Fibroblast of skin of abdomen (primary cell): ENCODE results near the gene ALK.

Experiments used
- DNase-seq: peaks from one replicate; pipeline ENCODE4 v3.0.0-alpha.2; 2013

The ALK gene

DNA sequence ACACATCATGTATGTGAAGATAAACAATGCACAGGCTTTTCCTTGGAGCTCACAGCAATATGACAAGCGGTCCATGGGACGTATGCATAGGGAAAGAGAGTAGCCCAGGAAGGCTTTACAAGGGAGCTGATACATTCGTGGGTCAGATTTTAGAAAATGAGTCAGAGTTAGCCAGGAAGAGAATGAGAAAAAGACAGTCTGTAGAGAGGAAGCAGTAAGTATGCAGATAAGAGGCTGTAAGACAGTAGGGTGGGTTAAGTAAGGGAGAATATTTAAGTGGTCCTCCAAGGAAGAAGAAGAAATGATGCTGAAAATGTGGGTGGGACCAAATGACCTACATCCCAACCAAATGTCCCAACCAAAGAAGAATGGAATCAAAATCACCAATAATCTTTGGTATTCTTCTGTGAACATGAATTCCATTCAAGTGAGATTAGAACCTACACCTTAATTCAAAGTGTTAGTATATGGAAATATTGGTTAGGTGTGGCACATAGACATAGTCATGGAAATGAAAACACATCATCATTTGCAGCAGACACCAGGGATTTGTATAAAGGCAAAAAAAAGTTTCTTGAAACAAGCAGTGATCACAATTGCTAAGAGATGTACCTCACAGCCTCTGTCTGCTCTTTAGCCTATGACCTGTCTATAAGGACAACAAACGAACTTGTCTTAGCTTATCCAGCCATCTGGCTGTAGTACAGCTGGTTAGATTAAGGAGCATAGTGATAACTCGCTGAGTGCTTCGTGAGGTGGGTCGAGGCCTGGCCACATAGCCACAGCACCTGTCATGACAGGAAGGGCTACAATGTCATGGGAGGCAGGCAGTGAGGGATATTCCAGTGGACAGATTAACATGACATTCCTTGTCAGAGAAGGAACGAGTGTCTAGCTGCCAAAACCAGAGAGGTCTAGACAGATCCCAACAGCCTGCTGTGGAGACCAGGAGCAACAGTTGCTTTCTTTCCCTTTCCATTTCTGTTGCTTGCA lies 133.6 kb downstream of the ALK start:
- DNase-seq = no peak

DNA sequence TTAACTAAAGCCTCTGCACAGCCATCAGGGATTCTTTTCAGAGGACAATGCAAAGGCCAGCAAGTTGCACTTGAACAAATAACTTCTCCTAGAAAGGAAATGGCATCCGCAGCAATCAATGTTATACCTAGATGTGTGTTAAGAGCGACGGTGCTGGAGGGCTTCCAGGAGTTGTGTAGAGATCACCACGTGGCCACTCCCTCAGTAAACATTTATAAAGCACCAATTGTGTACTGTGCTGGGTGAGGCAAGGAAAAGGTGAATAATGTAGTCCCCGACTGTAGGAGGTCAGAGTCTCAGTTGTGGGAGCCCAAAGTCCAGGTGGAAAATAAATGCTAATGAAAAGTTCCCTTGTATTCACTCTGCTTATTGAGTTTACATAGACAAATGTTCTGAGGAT lies 135.0 kb downstream of the ALK start:
- DNase-seq = no peak

DNA sequence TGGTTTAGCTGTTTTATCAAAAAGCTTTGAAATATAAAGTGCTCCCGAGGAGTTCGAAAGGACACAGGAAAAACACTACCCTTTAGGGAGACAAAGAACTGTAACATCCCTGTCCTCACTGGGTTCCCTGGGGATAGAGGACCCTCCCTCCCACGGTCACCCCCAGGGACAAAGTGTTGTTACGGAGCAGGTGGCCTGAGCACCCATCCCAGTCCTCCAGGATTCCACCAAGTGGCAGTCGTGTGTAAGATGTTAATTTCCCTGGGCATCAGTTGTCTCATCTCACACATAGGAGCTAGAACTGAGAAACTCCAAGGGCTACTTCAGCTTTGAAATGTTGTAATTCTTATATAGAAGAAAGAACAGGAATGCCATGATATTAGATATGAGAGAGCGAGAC lies 137.7 kb downstream of the ALK start:
- DNase-seq = no peak

DNA sequence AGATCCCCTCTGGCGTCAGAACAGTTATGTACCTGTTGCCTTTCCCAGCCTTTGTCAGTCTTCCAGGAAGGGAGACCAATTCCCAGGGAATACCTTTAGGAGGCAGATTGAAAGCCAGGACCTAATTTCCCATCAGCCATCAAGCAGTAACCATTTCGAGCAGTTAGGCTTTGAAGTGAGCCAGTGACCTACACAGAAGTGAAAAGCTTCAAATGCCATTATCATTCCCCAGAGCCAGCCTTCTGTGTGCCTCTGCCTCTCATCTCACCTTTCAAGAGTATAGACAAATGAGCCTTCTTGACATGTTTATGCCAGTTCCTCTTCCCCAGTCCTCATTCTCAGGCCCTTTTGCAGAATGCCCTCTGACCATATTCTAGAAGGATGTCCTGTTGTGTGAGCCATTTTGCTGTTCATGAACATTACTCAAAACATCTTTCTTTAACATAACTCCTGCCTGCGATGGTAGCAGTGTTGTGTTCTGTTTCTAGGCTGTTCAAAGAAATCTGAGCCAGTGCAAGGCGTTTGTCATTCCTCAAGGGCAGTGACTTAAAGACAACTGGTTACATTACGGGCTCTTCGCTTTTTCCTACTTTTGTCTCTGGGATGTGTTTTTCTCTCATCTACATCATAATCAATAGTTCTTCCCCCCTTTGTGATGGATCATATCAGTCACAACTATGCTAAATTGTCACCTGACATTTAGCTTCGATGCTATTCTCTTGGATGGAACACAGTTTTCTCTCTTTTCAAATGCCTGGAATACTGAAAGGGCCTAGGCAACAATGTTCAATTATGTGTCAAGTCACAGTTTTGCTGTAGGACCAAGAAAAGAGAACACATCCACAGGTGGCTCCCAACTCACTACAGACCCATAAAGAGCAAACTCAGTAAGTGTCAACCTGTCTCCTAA lies 138.6 kb downstream of the ALK start:
- no peak for DNase-seq

DNA sequence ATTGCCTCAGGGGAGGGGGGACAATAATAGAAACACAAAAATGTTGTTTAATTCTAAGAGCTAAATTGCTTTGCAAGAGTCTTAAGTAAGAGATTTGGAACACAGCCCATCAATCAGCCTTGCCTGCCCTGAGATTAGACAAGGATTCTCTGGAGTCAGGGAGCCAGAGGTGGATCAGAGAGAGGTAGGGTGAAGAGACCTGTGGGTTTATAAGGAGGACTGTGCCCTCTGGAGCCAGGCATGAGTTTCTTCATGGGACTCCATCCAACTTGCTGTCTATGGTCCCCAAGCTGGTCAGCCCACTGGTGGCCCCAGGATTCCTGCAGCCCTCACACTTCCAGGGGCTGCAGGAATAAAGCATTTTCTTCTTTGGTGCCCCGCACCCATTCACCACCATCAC lies 139.3 kb downstream of the ALK start:
- no peak for DNase-seq

DNA sequence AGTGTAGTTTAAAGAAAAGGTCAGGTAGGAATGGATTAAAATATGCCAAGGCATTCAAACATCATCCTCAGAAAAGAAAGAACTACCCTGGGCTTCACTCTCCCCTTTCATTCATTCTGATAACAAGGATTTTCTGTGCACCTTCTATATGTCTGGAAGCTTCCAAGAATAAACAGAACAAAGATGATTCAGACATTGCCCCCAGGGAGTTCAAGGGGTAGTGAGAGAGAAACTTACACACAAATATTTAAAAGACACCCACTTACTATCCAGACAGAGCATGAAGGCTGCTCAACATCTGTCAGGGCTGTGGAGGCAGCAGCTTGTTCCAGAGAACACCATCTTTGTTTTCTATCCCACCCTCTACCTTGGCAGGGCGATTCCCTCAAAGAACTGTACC lies 140.5 kb downstream of the ALK start:
- DNase-seq = no peak

DNA sequence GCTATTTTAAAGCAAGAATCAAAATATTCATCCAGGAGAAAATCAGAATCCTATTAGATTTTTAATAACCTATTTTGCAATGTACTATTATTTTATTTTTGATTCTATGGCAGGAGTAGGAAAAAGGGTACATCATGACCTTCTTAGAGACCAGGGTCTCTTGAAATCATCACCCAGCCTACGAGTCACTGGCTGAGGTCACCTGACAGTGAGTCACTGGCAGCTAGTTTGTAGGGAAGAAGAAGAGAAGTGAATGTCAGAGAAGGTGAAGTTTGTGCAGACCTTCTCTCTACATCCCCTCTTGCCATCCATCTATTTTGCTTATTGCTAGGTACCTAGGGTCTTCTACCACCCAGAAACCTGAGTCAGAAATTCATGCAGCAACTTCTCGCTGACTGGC lies 144.2 kb downstream of the ALK start:
- peak; percentile 44 for DNase-seq

DNA sequence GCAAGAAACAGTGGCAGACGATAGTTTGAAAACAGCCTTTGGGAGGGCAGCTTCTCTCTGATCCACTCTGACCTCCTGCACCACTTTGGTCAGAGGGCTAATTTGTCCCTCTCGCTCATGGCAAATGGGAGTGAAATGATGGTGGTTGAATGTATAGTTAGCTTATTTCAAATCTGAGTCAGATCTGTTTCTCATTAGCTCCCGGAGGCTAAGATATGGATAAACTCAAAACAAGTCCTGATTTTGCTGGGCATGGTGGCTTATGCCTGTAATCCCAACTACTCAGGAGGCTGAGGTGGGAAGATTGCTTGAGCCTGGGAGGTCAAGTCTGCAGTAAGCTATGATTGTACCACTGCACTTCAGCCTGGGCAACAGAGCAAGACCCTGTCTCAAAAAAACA lies 145.0 kb downstream of the ALK start:
- DNase-seq = peak; percentile 59

DNA sequence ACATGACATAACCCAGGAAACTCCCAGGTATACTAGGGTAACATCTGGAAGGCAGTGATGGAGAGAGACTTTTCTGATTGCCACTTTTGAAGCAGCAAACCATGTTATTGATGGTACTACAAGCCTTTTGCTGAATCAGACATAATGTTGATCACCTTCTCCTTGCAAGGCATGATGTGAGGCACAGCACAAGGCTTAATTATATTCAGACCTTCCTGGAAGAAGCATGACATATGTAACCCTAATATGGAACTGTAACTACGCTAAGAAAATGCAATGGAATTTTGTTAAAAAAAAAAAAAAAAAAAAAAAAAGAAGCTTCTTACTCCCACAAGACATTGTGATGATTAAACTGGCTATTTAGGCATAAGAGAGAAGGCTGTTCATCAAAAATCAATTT lies 145.4 kb downstream of the ALK start:
- DNase-seq = peak; percentile 55

DNA sequence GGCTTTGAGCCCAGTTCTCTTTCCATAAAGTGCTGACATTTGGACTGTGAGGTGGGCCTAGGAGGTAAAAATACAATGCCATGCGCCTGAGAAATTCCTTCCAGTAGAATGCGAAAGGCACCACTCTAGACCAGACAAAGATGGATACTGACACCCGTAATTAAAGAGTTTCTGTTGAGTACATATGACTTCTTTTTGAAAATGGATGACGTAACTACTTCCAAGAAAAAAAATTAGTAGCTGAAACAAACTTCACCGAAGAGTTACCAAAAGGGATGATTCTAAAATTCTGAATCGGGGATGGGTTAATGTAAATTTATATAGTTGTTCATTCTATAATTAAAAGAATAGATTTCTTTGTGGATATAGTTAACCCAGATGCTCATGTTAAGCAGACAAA lies 146.8 kb downstream of the ALK start:
- no peak for DNase-seq

DNA sequence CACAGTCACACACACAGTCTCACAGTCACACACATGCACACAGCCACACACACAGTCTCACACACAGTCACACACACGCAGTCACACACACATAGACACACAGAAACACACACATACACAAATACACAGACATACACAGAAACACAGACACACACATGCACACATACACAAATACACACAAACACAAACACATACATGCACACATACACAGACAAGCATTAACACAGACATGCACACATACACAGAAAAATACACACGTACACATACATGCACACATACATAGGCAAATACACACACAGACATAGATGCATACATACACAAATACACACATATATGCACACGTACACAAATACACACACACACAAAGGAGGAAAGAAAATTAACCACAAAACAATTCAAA lies 150.5 kb downstream of the ALK start:
- DNase-seq = no peak

DNA sequence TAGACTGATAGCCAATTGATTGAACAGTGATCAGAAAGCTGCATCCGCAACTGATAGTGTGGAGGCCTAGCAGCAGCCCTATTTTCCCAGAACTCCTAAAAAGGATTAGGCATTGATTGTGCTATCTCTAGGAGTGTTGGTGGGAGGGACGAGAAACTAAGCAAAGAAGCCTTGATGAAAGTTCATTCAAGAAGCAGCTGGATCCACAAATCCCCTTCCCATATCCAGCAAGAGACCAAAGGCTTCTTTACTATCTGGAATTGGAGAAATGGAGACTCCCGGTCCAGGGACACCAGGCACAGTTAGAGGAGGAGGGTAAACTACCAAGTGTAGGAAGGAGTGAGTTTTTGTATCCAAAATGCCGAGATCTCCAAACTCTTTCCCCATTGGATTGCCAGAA lies 151.5 kb downstream of the ALK start:
- DNase-seq = no peak

DNA sequence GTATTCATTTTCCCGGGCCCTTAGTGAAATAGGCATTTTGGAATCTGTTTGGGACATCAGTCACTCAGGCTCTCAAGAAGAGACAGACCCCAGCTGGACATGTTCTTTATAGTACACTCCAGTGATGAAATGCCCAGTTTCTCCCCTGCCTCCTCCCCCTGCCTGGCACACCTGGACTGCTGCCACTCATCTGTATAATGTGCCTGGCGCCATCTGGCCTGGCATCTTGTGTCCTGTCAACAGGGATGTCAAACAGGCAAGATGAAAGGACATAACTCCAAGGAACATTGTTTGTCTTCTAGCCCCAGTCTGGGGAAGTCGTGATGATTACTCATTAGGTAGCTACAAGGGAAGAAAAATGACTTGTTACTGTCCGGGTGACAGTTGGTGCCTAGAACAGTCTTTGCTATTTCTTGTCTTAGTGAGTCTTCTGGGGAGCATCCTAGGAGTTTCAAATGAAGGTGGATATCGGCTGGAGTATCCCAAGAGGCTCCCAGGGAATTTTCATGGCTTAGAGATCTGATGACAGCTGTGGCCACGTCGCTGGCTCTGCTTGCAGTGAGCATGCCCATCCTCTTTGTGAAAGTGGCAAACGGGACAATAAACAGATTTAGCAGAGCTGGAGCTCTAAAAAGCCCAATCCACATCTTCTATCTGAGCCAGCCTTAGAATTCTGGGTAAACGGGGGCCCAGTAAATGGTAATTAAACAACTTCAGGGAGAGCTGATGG lies 153.6 kb downstream of the ALK start:
- DNase-seq = peak; percentile 45

DNA sequence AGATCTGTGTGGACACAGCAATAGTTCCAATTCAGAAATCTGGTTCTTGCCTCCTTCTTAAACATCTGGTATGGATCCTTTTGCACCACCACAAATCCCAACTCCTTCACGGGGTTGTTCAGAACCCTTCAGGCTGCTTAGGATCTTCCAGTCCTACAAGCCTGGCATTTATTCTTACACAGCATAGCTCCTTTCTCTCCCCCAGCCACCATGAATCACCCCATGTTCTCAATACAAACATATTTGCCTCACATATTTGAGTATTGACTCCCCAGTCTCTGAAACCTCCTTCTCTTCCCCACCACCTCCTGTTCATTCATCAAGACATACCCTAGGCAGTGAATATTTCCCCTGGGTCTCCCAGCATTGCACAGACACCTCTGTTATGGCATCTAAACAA lies 155.2 kb downstream of the ALK start:
- peak; percentile 87 for DNase-seq

DNA sequence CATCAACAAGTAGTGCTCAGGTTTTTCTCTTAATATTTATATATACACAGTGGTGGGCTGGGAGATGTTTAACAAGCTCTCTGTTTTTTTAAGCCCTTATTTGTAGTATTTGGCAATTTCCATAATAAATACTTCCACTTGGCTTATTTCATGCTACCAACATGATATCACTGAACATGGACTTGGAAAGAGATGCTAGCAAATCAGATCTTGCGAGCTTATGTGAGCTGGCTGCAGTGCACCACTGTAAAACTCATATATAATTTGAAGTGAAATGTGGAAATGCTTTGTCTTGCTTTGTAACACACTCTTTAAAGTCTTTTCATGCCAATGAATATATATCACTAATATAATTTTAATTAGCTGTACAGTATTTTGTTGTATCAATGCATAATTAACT lies 155.7 kb downstream of the ALK start:
- DNase-seq = peak; percentile 60

DNA sequence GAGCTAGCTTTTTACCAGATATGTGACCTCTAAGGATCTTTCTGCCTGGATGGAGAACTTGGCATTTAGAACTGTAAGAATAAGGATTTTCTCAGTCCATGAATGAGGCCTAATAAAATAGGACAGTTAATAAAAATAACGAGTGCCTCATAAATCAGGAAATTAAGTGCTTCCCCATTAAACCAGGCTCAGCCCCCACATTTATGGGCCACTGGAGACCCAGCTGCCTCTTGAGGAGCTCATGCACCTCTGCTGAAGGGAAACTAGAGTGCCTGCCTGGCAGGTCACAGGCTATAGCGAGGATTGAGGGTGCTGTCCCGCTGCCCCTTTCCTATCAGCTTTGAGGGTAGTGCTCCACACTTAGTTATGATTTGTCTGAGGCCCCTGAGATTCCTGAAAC lies 158.0 kb downstream of the ALK start:
- no peak for DNase-seq

DNA sequence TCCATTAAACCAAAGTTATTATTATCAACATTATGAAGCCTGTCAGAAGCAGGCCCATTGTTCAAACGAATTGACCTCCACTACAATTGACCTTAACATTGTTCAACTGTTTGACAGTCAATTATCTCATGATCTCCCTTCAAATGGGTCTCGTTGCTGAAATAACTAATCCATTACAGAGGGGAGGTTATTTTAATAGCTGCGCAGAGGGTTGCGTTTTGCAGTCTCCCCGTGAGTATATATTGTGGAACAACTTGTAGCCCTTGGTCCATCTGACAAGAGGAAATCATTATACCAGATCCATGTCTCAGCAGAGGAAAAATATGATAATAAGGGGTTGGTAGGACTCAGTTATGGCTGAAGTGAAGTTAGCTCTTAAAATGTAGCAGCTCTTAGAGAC lies 159.1 kb downstream of the ALK start:
- DNase-seq = no peak

DNA sequence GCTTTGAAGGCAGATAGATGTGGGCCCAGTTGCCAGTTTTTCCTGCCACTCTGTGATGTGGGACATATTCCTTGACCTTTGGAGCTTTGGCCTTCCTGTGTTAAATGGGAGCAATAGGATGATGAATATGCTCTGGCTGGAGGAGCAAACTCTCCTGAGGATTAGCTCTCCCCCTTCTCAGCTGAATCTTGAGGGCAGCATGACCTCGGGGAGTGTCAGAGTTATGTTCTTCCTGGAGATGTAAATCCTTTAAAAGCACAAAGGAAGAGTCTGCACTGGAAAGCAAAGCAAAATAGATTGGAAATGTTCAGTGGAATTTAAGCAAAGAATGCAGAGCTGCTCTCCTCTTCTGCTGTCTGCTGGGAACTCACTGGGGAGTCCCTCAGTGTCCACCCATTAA lies 160.1 kb downstream of the ALK start:
- DNase-seq = no peak

DNA sequence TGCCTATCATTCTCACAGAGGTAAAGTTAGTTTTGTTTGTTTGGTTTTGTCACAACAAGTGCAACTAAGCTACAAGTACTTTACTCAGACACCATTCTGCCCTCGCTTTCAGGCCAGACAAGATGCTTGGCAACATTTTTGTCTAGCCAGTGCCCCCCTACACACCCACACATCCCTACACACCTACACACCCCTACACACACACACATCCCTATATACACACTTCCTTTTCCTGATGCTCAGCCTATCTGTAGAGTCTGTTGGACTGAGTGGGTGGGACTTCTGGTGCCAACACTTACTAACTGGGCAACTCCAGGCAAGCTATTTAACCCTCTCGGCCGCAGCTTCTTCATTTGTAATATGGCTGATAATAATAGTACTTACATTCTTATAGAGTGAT lies 161.4 kb downstream of the ALK start:
- DNase-seq = no peak

DNA sequence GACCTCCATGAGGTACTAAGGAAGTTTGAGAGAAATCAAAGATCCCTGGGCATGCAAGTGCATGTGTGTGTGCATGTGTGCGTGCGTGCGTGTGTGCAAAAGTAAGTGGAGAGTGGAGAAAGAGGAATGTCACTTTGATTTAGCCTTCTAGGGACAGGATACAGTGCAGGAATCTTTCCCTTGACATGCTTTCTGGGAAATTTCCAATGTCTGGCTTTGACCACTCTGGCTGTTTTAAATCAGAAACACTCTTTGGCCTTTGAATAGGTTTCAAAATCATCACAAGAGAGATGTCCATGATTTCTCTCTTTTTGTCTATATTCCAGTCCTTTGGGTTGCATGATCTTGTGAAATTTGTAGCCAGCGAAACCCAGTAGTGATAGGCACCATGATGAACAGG lies 162.0 kb downstream of the ALK start:
- DNase-seq = no peak

DNA sequence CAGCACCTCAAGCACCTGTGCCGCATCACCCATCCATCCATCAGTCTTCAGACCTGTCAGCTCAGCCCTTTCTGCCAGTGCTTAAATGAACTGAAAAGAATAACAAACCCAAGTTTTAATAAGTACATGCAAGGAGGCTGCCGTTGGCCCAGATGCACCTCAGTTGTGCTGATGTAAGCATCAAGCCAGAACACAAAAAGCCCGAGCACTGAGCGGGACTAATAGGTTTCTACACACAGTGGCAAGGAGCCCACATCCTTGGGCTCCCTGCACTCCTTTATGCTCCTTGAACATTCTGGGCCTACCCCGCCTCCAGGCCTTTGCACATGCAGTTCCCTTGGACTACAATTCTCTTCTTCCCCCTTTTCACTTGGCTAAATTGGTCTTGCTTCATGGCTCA lies 165.6 kb downstream of the ALK start:
- no peak for DNase-seq

DNA sequence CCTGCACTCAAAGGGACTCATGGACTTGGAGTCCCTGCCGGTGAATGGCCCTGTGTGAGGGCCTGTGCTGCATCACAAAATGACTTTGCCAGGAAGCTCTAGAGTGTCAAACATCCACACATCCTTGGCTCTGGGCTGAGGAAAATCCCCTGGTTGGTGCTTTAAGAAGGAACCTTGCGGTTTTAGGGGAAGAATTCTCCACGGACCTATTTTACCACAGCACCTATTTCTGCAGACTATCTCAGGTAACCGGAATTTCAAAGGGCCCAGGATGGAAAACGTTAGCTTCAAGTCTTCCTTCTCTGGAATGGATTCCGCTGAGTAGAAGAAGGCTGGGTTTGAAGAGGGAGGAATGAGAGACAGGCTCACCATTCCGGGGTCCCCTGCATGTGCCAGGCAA lies 166.2 kb downstream of the ALK start:
- no peak for DNase-seq
